RWPE1 (cell line): ENCODE results near the gene DGCR2.

Source experiments
- CTCF ChIA-PET: fragments of 350-600 bp; sonication (Branson Sonifier 250); formaldehyde crosslinking; extraction: SDS; loops from one replicate; lab custom pipeline; 2021; lab: Yijun Ruan, JAX
- POLR2A ChIA-PET: fragments of 400-600 bp; formaldehyde crosslinking; extraction: SDS; loops from one replicate; lab custom pipeline; 2020; ENCODE audit warnings: antibody characterized with exemption; ENCODE audit not compliant: low non-redundant PET; lab: Yijun Ruan, JAX
- DNase-seq: peaks from one replicate; pipeline ENCODE4 v3.0.0; 2012; ENCODE audit warnings: low spot score
- H3K27ac ChIP-seq: fragments of 450-650 bp; 2 replicates; pipeline ENCODE4 v1.5.1; 2017
- TF ChIP-seq, protein P1 (sequence below): fragments of 450-650 bp; conservative IDR thresholded peaks from 2 replicates; pipeline ENCODE4 v1.5.1; 2017; ENCODE audit warnings: low read depth, mild to moderate bottlenecking

The DGCR2 gene

DNA sequence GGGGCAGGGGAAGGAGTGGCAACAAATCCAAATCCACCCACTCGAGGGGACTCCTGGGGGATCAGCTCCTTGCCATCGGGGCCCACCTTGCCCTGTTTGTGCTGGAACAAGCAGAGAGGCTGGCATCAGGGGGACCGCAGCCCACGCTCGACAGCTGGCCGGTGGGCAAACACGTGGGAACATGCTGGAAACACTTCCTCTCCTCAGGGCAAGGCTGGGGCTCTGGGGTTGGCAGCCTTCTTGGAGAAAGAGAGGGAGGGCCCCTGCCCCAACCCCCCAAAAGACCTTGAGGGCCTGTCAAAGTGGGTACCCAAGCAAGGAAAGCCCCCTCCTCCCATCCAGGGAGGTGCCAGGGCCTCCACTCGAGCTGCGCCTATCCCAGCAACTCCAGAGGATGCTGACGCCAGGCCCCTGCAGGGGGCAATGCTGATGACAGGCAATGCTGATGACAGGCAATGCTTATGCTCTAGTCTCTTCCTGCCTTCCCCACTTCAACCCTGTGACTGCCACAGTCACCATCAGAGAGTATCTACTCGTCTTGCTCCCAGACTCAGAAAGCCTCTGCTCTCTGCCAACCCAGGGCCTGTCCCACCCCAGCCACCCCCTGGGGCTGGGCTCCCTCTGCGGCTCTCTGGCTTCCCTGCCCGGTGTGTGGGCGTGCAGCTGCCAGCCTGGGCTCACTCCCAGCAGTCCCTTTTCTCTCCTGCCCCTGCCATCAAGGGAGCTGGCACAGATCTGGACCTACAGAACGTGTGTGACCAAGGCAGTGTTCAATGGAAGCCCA is 16.2 kb upstream of the DGCR2 start:
- CTCF ChIA-PET = no interaction called here
- POLR2A ChIA-PET = no interaction called here
- TF ChIP-seq, protein P1, sequence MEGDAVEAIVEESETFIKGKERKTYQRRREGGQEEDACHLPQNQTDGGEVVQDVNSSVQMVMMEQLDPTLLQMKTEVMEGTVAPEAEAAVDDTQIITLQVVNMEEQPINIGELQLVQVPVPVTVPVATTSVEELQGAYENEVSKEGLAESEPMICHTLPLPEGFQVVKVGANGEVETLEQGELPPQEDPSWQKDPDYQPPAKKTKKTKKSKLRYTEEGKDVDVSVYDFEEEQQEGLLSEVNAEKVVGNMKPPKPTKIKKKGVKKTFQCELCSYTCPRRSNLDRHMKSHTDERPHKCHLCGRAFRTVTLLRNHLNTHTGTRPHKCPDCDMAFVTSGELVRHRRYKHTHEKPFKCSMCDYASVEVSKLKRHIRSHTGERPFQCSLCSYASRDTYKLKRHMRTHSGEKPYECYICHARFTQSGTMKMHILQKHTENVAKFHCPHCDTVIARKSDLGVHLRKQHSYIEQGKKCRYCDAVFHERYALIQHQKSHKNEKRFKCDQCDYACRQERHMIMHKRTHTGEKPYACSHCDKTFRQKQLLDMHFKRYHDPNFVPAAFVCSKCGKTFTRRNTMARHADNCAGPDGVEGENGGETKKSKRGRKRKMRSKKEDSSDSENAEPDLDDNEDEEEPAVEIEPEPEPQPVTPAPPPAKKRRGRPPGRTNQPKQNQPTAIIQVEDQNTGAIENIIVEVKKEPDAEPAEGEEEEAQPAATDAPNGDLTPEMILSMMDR = no peak
- no peak for DNase-seq
- H3K27ac ChIP-seq = peak overlapping the region; percentile 5; the same call in 1 of the 2 replicates

DNA sequence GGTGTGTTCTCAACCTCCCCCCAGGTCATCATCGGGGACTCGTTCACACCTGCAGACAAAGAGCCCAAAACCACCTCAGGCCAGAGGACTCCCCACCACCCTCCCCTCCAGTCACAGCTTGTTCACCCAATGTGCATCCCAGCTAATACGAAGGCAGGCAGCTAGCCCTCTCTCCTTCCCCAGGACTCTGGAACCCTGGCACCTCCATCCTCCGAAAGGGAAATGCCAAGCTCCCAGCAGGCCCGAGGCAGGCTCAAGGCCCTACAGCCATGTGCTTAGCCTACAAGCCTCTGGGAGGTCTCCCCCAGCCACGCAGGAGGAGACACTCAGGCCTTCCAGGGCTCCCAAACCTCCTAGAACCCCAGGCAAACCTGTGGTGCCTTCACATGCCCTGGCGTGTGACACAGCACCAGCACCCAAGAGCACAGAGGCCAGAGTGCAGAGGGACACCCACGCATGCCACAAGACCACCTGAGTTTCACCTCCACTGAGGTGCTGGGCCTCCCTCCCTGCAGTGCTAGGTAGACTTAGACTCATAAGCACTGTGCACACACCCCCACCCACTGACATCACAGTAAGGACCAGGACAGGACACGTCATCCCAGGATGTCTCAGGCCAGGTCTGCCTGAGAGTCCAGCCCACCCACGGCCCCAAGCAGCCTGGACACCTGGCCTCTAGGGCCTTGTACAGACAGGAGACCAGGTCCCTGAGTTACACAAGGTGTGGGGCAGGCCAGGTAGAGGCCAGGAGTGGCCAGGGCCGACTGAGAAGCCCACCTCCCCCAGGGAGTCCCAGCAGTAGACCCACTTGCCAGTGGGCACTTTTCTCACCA is 15.4 kb upstream of the DGCR2 start:
- CTCF ChIA-PET = no interaction called here
- POLR2A ChIA-PET = no interaction called here
- TF ChIP-seq, protein P1 = no peak
- H3K27ac ChIP-seq = peak overlapping the region; percentile 5; the same call in 1 of the 2 replicates
- no peak for DNase-seq

DNA sequence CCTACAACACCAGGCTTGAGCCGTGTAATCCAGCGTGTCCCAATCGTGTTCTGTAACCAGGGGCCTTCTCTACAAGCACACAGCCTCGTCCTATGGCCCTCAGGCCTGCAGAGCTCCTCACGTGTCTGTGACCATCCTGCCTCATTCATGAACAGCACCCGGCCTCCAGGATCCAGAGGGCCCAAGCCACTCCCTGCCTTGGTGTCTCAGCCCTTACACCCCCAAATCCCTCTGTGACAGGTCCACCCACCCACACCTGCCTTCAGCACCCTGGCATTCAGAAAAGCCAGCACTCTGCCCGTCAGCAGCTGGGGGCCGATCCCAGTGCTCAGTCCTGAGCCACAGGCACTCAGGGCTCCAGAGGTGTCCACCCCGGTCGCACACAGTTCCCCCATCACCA is 14.7 kb upstream of the DGCR2 start:
- POLR2A ChIA-PET = no interaction called here
- TF ChIP-seq, protein P1 = no peak

DNA sequence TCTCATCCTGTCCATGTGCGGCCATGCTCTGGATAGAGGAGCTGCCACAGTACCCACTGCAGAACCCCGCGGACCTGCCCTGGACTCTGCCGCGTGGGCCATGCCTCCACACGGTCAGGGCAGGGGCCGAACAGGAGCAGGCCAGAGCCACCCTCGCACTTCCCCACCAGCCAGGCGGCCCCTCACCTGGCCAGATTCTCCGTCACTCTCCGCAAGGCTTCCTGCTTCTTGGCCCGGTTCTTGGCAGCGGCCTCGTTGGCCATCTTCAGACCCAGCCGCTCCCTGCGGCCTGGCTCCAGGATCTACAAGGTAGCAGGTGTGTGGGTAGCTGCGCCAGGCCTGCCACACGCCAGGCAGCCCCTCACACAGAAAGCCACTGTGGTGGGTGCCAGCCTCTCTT is 12.7 kb upstream of the DGCR2 start:
- H3K27ac ChIP-seq = no peak overlapping the region
- no peak for DNase-seq
- ChIA-PET POLR2A (no interaction called here), CTCF (interaction anchor here (0.6 to 0.7 kb wide), 2 partner anchors 9 to 227 kb away, joined by 3 to 4 read pairs; partner anchors contain the start of gene ESS2)
- TF ChIP-seq, protein P1 = no peak

More for the DNA sequence above, 14.7 kb upstream of the DGCR2 start:
- CTCF ChIA-PET = no interaction called here
- H3K27ac ChIP-seq = no peak overlapping the region; the same call in 1 of the 2 replicates
- DNase-seq = no peak

DNA sequence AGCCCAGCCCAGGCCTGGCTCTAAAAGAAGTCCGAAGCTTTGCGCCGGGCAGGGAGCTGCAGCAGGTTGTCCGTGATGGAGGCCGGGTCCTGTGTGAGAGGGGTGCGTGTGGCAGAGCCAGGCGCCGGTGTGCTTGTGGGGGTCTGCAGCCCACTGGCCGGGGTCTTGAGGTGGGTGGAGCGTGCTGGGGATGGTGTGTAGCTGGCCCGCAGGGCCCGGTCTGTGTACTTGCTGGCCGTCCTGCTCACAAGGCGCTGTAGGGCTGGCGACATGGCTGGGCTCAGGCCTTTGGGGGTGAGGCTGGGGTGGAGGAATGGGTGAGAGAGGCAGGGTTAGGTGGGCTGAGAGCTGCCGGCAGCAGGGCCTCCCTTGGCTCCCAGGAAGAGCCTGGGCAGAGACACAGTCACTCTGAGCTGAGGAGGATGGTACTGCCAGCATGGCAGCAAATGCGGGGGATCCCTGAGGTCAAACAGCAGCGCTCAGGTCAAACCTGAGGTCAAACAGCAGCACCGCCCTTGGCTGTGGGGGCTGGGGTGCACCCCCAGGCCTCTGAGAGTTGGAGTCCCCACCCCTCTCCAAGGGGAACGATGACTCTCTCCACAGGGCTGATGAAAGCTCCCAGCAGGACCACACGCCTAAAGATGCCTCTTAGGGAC is 12.1 kb upstream of the DGCR2 start:
- TF ChIP-seq, protein P1 = no peak
- CTCF ChIA-PET = interaction anchor here (0.7 kb wide), 1 partner anchor 10 kb away, joined by 4 read pairs; the partner anchor contains the start of gene ESS2
- POLR2A ChIA-PET = no interaction called here
- no peak overlapping the region for H3K27ac ChIP-seq
- DNase-seq = no peak

DNA sequence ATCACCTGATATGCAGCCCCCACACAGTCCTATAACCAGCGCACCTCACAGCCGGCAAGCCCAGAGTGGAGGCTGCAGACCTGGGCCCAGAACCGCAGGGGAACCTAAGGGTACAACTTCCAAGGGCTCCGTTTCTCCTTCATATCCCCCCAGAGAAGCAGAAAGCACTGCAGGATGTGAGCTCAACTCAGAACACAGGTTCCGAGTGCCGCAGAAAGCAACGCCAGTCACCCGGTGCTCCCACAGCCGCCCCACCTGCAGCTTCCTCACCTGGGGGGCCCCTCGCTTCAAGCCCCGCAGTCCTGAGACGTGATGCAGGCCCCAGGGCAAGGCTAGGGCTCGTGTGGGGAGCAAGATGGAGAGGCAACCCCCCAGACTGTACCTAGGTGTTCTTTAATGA is 11.3 kb upstream of the DGCR2 start:
- DNase-seq = no peak
- H3K27ac ChIP-seq = no peak overlapping the region
- TF ChIP-seq, protein P1 = no peak
- ChIA-PET POLR2A (no interaction called here), CTCF (no interaction called here)
